Muscle layer of colon (tissue), 2 donors: Measurements from ENCODE around the gene SNCAIP.

Experiments
- H3K27ac ChIP-seq: one replicate; pipeline ENCODE4 v1.7.0; 2013; ENCODE audit warnings: low read depth, mild to moderate bottlenecking, low read length, moderate library complexity
- H3K27me3 ChIP-seq, 2 donors: one replicate each; pipeline ENCODE4 v1.7.0; 2013; ENCODE audit warnings: low read length in 2 of 2, mild to moderate bottlenecking in 2 of 2; ENCODE audit not compliant: insufficient read depth in 2 of 2, control insufficient read depth in 1 of 2
- H3K36me3 ChIP-seq: one replicate; pipeline ENCODE4 v1.7.0; 2013; ENCODE audit warnings: mild to moderate bottlenecking, low read length; ENCODE audit not compliant: insufficient read depth
- H3K4me1 ChIP-seq: one replicate; pipeline ENCODE4 v1.7.0; 2013; ENCODE audit warnings: mild to moderate bottlenecking, low read length; ENCODE audit not compliant: insufficient read depth
- H3K4me3 ChIP-seq, 2 donors: one replicate each; pipeline ENCODE4 v1.7.0; 2013; ENCODE audit warnings: low read length in 2 of 2, low read depth in 1 of 2, mild to moderate bottlenecking in 1 of 2, moderate library complexity in 1 of 2
- H3K9ac ChIP-seq: one replicate; pipeline ENCODE4 v1.7.0; 2013; ENCODE audit warnings: low read length
- H3K9me3 ChIP-seq: one replicate; pipeline ENCODE4 v1.7.0; 2013; ENCODE audit warnings: mild to moderate bottlenecking, low read length
- donor health status: abdominal sarcoma.
- donor health status: Adenocarcinoma of cecum.

Gene SNCAIP

DNA sequence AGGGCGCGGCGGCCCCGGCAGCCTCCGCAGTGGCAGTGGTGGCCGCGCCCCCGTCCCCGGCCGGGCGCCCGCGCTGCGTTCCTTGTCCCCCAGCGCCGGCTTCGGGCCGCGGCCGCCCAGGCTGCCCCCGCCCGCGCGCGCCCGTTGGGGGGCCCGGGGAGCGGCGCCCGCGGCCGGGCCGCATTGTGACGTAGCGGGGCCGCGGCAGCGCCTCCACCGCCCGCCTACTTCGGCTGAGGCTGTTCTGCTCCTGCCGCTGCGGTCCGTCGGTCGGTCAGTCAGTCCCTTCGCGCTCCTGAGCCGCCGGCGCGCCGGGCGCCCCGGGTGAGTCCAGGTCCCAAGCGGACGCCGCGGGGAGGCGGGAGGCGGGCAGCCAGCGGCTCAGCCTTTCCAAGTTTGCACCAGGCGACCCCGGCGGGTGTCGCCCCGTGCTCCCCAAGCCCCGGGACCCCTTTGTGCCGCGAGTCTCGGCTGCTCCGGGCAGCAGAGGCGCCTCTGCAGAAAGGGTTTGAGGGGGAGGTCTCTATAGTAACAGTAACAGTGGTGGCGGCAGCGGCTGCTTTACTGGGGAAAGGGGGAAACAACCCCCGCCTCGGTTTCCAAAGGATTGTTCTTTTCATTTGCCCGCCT lies at the start of gene SNCAIP:
TSS of gene SNCAIP (plus strand) at position 277 of the 630 bp plus-strand sequence. CDS start 78,898 bp downstream, outside the sequence.
- Histone ChIP-seq H3K4me1 (peaks cover 15% of the 10 kb centered on the region), H3K27me3 (peaks cover 5% of the 10 kb centered on the region in 2 donors), H3K9me3 (no peaks in the 10 kb centered on the region), H3K27ac (peak within 1 kb of the TSS; percentile 57), H3K9ac (peak within 1 kb of the TSS; percentile 34), H3K36me3 (no peaks in the 10 kb centered on the region), H3K4me3 (peak within 1 kb of the TSS; percentile 72 to 75)

GRCh38 chr5:122263352-122264030 lies 48.5 kb upstream of the SNCAIP start:
- Histone ChIP-seq H3K27ac (no peak overlapping the region), H3K9ac (no peak overlapping the region), H3K36me3 (no peaks in the 10 kb centered on the region), H3K4me3 (no peak overlapping the region), H3K27me3 (no peaks in the 10 kb centered on the region), H3K4me1 (no peaks in the 10 kb centered on the region), H3K9me3 (no peaks in the 10 kb centered on the region)

GRCh38 chr5:122264610-122265009 lies 47.4 kb upstream of the SNCAIP start:
- no peak overlapping the region for H3K4me3 ChIP-seq
- no peak overlapping the region for H3K27ac ChIP-seq
- H3K4me1 ChIP-seq = no peaks in the 10 kb centered on the region
- no peaks in the 10 kb centered on the region for H3K36me3 ChIP-seq
- no peaks in the 10 kb centered on the region for H3K9me3 ChIP-seq
- no peaks in the 10 kb centered on the region for H3K27me3 ChIP-seq
- H3K9ac ChIP-seq = no peak overlapping the region

DNA sequence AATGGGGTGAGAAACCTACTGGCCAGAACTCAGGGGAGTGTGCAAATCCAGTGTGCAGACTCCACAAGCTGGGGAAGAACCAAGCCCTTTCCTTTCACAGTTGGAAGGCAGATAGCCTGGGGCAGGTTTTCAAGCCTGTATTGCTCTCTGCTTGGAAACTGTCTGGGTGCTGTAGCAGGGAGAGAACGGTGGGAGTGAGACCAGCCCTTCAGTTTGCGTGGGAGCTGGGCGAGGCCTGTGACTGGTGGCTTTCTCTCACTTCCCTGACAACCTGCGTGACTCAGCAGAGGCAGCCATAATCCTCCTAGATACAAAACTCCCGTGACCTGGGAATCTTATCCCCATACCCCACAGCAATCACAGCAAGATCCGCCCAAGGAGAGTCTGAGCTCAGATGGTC lies 44.9 kb upstream of the SNCAIP start:
- H3K9me3 ChIP-seq = no peaks in the 10 kb centered on the region
- no peaks in the 10 kb centered on the region for H3K36me3 ChIP-seq
- H3K4me1 ChIP-seq = no peaks in the 10 kb centered on the region
- H3K27me3 ChIP-seq = no peaks in the 10 kb centered on the region
- H3K9ac ChIP-seq = no peak overlapping the region
- no peak overlapping the region for H3K27ac ChIP-seq
- no peak overlapping the region for H3K4me3 ChIP-seq

DNA sequence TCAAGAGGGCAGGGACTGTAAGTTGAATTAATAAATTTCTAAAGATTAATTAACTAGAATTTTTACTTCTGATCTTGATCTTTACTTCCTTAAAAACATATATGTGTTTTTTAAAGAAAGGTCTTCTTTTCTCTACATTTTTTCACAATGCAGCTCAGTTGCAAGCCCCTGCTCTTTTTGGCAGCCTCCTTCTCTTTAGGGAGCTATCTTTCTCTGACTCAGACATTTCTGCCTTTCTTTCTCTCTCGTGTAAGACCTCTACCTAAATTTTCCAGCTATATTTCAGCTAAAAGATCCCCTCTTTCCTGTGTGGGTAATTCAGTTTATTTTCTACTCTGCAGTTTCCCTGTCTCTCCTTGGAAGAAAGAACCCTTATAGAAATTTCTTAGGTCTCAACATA lies 38.3 kb upstream of the SNCAIP start:
- no peak overlapping the region for H3K27ac ChIP-seq
- H3K36me3 ChIP-seq = no peaks in the 10 kb centered on the region
- no peaks in the 10 kb centered on the region for H3K27me3 ChIP-seq
- no peak overlapping the region for H3K4me3 ChIP-seq
- H3K9me3 ChIP-seq = no peaks in the 10 kb centered on the region
- H3K9ac ChIP-seq = no peak overlapping the region
- H3K4me1 ChIP-seq = no peaks in the 10 kb centered on the region

GRCh38 chr5:122283592-122283991 lies 28.4 kb upstream of the SNCAIP start:
- Histone ChIP-seq H3K4me3 (no peak overlapping the region), H3K9ac (no peak overlapping the region)

DNA sequence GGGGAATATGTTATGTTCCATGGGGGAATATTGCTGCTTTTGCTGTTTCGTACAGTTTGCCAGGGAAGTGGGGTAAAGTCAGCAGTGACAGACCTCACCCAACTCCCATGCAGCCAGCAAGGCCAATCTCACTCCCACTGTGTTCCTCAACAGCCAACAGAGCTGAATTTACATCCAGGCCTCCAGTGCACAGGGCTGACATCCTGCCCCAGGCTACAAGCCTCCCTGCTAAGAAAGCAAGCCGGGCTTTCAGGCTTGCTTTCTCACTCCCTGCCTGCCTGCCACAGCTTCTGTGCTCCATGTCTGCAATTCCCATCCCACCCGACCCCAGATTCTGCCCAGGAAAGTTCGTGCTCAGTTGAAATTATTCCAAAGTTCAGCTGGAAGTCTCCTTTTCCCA lies 25.5 kb upstream of the SNCAIP start:
- peaks cover 12% of the 10 kb centered on the region for H3K4me1 ChIP-seq
- no peaks in the 10 kb centered on the region for H3K9me3 ChIP-seq
- H3K4me3 ChIP-seq = no peak overlapping the region
- H3K36me3 ChIP-seq = no peaks in the 10 kb centered on the region
- H3K27me3 ChIP-seq = no peaks in the 10 kb centered on the region
- H3K9ac ChIP-seq = no peak overlapping the region
- no peak overlapping the region for H3K27ac ChIP-seq

More at GRCh38 chr5:122283592-122283991, 28.4 kb upstream of the SNCAIP start:
- H3K27me3 ChIP-seq = no peaks in the 10 kb centered on the region
- peaks cover 7% of the 10 kb centered on the region for H3K4me1 ChIP-seq
- no peaks in the 10 kb centered on the region for H3K36me3 ChIP-seq
- H3K27ac ChIP-seq = no peak overlapping the region
- H3K9me3 ChIP-seq = no peaks in the 10 kb centered on the region

DNA sequence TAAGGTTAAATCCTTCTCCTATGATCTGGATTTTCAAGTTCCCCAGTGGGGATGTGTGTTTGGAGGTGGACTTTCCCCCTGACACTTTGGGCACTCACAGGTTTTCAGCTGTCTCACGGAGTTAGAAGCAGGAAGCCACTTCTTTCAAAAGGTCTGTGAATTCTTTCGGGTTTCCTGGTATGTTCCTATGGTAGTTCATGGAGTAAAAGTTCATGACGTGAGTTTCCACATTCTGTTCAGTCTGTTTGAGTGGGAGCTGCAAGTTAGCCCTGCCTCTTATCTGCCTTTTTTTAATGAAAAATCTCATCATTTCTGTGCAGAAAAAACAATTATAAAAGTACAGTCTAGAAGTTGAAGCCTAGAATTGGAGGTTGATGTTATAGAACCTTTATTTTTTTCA lies 24.9 kb upstream of the SNCAIP start:
- H3K4me1 ChIP-seq = peaks cover 15% of the 10 kb centered on the region

DNA sequence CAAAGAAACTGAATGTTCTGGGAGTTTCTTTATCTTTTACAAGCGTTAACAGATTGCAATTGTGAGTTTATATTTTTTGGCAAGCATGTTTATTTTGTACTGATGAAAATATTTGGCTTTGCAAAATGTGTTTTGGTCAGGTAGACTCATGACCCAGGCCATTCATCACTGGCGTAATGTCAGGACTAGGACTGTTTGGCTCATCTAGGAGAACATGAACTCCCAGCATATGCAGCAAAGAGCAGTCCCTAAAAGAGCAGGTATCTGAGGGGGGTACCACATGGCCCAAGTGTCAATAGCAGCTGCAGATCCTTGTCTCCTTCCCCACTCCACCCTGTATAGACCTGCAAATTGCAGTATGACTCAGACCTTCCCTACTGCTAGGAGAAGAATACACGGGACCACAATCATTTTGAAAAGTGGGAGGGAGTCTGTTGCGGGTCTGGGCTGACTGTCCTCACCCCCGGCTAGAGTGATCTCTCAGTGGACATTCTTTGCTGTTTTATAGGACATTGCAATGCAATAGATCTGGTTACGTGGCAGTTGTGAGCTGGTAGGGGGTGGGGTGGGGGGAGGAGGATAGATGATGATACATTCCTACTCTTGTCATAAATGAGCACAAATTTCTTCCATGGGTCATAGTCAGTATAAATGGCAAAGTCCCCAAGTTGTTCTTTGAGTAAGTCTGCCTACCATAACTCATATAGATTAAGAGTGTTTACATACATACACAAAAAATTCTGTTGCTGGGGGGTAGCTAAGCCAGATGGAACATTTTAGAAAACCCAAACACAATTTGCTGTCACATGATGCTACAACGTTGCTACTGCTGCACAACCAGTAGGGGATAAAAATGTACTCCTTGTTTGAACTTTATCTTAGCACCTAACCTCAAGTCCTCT lies 20.8 kb upstream of the SNCAIP start:
- no peak overlapping the region for H3K27ac ChIP-seq
- no peak overlapping the region for H3K4me3 ChIP-seq
- H3K36me3 ChIP-seq = no peaks in the 10 kb centered on the region
- H3K27me3 ChIP-seq = no peaks in the 10 kb centered on the region
- H3K9ac ChIP-seq = no peak overlapping the region
- peaks cover 8% of the 10 kb centered on the region for H3K4me1 ChIP-seq
- H3K9me3 ChIP-seq = no peaks in the 10 kb centered on the region

More for the DNA sequence above, 24.9 kb upstream of the SNCAIP start:
- Histone ChIP-seq H3K9me3 (no peaks in the 10 kb centered on the region), H3K36me3 (no peaks in the 10 kb centered on the region), H3K9ac (no peak overlapping the region), H3K4me3 (no peak overlapping the region), H3K27me3 (no peaks in the 10 kb centered on the region), H3K27ac (no peak overlapping the region)

GRCh38 chr5:122292332-122292731 lies 19.7 kb upstream of the SNCAIP start:
- no peak overlapping the region for H3K4me3 ChIP-seq
- H3K9ac ChIP-seq = no peak overlapping the region
- no peaks in the 10 kb centered on the region for H3K9me3 ChIP-seq
- no peaks in the 10 kb centered on the region for H3K36me3 ChIP-seq
- H3K27ac ChIP-seq = no peak overlapping the region
- no peaks in the 10 kb centered on the region for H3K27me3 ChIP-seq
- peaks cover 8% of the 10 kb centered on the region for H3K4me1 ChIP-seq

GRCh38 chr5:122295138-122295537 lies 16.9 kb upstream of the SNCAIP start:
- peaks cover 8% of the 10 kb centered on the region for H3K4me1 ChIP-seq
- no peaks in the 10 kb centered on the region for H3K36me3 ChIP-seq
- no peaks in the 10 kb centered on the region for H3K9me3 ChIP-seq
- no peaks in the 10 kb centered on the region for H3K27me3 ChIP-seq
- no peak overlapping the region for H3K4me3 ChIP-seq
- no peak overlapping the region for H3K27ac ChIP-seq
- no peak overlapping the region for H3K9ac ChIP-seq
